Karpas-422 (cell line): ENCODE data around the gene PGM2. TPM values are rescaled to one million over a fixed set of nuclear protein-coding genes. Genes with fewer than 3 reads are reported as not detected.
"Not testable (repeated sequence)": the region's sequence is repeated elsewhere in the genome, so short reads cannot be mapped to it uniquely, and the experiment has no call there.

Experiments used
- DNase-seq: peaks from one replicate; pipeline ENCODE4 v3.0.0-alpha.2; 2015
- H2AFZ ChIP-seq: fragments of 200-600 bp; sonication (generic); 2 replicates; pipeline ENCODE4 v1.6.1; 2014; ENCODE audit warnings: antibody characterized with exemption, low read length, mixed read lengths
- H3K27ac ChIP-seq: fragments of 200-600 bp; sonication (generic); 2 replicates; pipeline ENCODE4 v1.5.1; 2014; ENCODE audit warnings: mild to moderate bottlenecking, low read length, moderate library complexity
- H3K27me3 ChIP-seq: fragments of 200-600 bp; sonication (generic); 2 replicates; pipeline ENCODE4 v1.6.1; 2014; ENCODE audit warnings: low read length, mixed read lengths
- H3K36me3 ChIP-seq: fragments of 200-600 bp; sonication (generic); 2 replicates; pipeline ENCODE4 v1.6.1; 2014; ENCODE audit warnings: low read length, mixed read lengths; ENCODE audit not compliant: insufficient read depth
- H3K4me1 ChIP-seq: fragments of 200-600 bp; sonication (generic); 2 replicates; pipeline ENCODE4 v1.6.1; 2014; ENCODE audit warnings: mild to moderate bottlenecking, low read length, mixed read lengths
- H3K4me2 ChIP-seq: fragments of 200-600 bp; sonication (generic); 2 replicates; pipeline ENCODE4 v1.6.1; 2014; ENCODE audit warnings: low read length, low read depth, mild to moderate bottlenecking; ENCODE audit not compliant: poor library complexity, severe bottlenecking
- H3K4me3 ChIP-seq: fragments of 200-600 bp; sonication (generic); 2 replicates; pipeline ENCODE4 v1.5.1; 2014; ENCODE audit warnings: mild to moderate bottlenecking, antibody characterized with exemption, low read length, mixed read lengths
- H3K79me2 ChIP-seq: fragments of 200-600 bp; sonication (generic); 2 replicates; pipeline ENCODE4 v1.6.1; 2014; ENCODE audit warnings: mild to moderate bottlenecking, low read length, mixed read lengths
- H3K9ac ChIP-seq: fragments of 200-600 bp; sonication (generic); 2 replicates; pipeline ENCODE4 v1.6.0; 2014; ENCODE audit warnings: low read length
- H3K9me2 ChIP-seq: fragments of 200-600 bp; sonication (generic), shearing (Covaris generic); replicated peaks from 2 replicates; pipeline ENCODE4 v1.6.0; 2014; ENCODE audit warnings: mild to moderate bottlenecking, low read length, moderate library complexity; ENCODE audit not compliant: insufficient read depth
- H3K9me3 ChIP-seq: fragments of 300-700, 200-600 bp; sonication (generic); 2 replicates; pipeline ENCODE4 v1.6.1; 2014; ENCODE audit warnings: low read length, mixed read lengths
- H4K20me1 ChIP-seq: fragments of 200-600 bp; sonication (generic); 2 replicates; pipeline ENCODE4 v1.6.1; 2014; ENCODE audit warnings: mild to moderate bottlenecking, antibody characterized with exemption, low read length, low read depth; ENCODE audit not compliant: insufficient read depth
- total RNA-seq: library from RNA; depleted of rRNA; stranded (reverse); fragments of >200 nt; shearing (Covaris generic); gene quantifications from 2 replicates; pipeline ENCODE4 v1.2.3, GENCODE V29; 2014; ENCODE audit warnings: low replicate concordance

The PGM2 gene
- total RNA-seq, 1 experiment from 2014 or later = 40.3 TPM

GRCh38 chr4:37803348-37803973 is 23.0 kb upstream of the PGM2 start:
- no peaks in the 10 kb centered on the region for H3K9me3 ChIP-seq
- no peaks in the 10 kb centered on the region for H3K36me3 ChIP-seq
- H3K4me1 ChIP-seq = no peaks in the 10 kb centered on the region
- H3K9ac ChIP-seq = no peak overlapping the region
- H2AFZ ChIP-seq = no peak overlapping the region
- no peaks in the 10 kb centered on the region for H3K79me2 ChIP-seq
- DNase-seq = peak; percentile 73
- H3K27me3 ChIP-seq = no peaks in the 10 kb centered on the region
- no peak overlapping the region for H3K4me2 ChIP-seq
- H3K4me3 ChIP-seq = no peak overlapping the region
- H3K27ac ChIP-seq = no peak overlapping the region
- H3K9me2 ChIP-seq = no peaks in the 10 kb centered on the region
- H4K20me1 ChIP-seq = no peaks in the 10 kb centered on the region

- H3K4me2 ChIP-seq = no peak overlapping the region
- no peak for DNase-seq
- H3K36me3 ChIP-seq = no peaks in the 10 kb centered on the region
- no peak overlapping the region for H3K27ac ChIP-seq
- H3K9me3 ChIP-seq = no peaks in the 10 kb centered on the region
- no peaks in the 10 kb centered on the region for H3K27me3 ChIP-seq
- H4K20me1 ChIP-seq = no peaks in the 10 kb centered on the region
- H3K9ac ChIP-seq = no peak overlapping the region
- H2AFZ ChIP-seq = no peak overlapping the region
- H3K79me2 ChIP-seq = no peaks in the 10 kb centered on the region
- no peak overlapping the region for H3K4me3 ChIP-seq
- no peaks in the 10 kb centered on the region for H3K4me1 ChIP-seq
- no peaks in the 10 kb centered on the region for H3K9me2 ChIP-seq
Measured at GRCh38 chr4:37805091-37805490, 21.4 kb upstream of the PGM2 start.

- Histone ChIP-seq H3K79me2 (no peaks in the 10 kb centered on the region), H4K20me1 (no peaks in the 10 kb centered on the region), H3K9me2 (no peaks in the 10 kb centered on the region), H3K4me3 (no peak overlapping the region), H3K36me3 (no peaks in the 10 kb centered on the region), H3K9me3 (no peaks in the 10 kb centered on the region), H3K4me2 (no peak overlapping the region), H3K27me3 (no peaks in the 10 kb centered on the region), H3K27ac (no peak overlapping the region), H3K9ac (no peak overlapping the region), H2AFZ (no peak overlapping the region), H3K4me1 (no peaks in the 10 kb centered on the region)
- no peak for DNase-seq
Measured at GRCh38 chr4:37812713-37813112, 13.8 kb upstream of the PGM2 start.

GRCh38 chr4:37815591-37815990 is 10.9 kb upstream of the PGM2 start:
- Histone ChIP-seq H3K9me3 (no peaks in the 10 kb centered on the region), H3K9me2 (no peaks in the 10 kb centered on the region), H3K36me3 (no peaks in the 10 kb centered on the region), H3K9ac (no peak overlapping the region), H3K4me3 (no peak overlapping the region), H3K4me2 (no peak overlapping the region), H4K20me1 (no peaks in the 10 kb centered on the region), H3K4me1 (no peaks in the 10 kb centered on the region), H3K27me3 (no peaks in the 10 kb centered on the region), H2AFZ (no peak overlapping the region), H3K79me2 (no peaks in the 10 kb centered on the region), H3K27ac (no peak overlapping the region)
- DNase-seq = no peak

- no peaks in the 10 kb centered on the region for H3K27me3 ChIP-seq
- H3K4me2 ChIP-seq = no peak overlapping the region
- no peaks in the 10 kb centered on the region for H3K4me1 ChIP-seq
- H4K20me1 ChIP-seq = no peaks in the 10 kb centered on the region
- H3K4me3 ChIP-seq = no peak overlapping the region
- no peak overlapping the region for H3K9ac ChIP-seq
- no peaks in the 10 kb centered on the region for H3K9me2 ChIP-seq
- DNase-seq = no peak
- H3K9me3 ChIP-seq = no peaks in the 10 kb centered on the region
- no peak overlapping the region for H2AFZ ChIP-seq
- no peak overlapping the region for H3K27ac ChIP-seq
- no peaks in the 10 kb centered on the region for H3K36me3 ChIP-seq
- no peaks in the 10 kb centered on the region for H3K79me2 ChIP-seq
Measured at GRCh38 chr4:37816006-37816405, 10.5 kb upstream of the PGM2 start.

GRCh38 chr4:37816719-37817118 is 9.8 kb upstream of the PGM2 start:
- Histone ChIP-seq H2AFZ (no peak overlapping the region), H3K27ac (no peak overlapping the region), H3K4me1 (no peaks in the 10 kb centered on the region), H3K9ac (no peak overlapping the region), H3K4me3 (no peak overlapping the region), H3K9me2 (no peaks in the 10 kb centered on the region), H4K20me1 (no peaks in the 10 kb centered on the region), H3K36me3 (no peaks in the 10 kb centered on the region), H3K9me3 (no peaks in the 10 kb centered on the region), H3K27me3 (no peaks in the 10 kb centered on the region), H3K79me2 (no peaks in the 10 kb centered on the region), H3K4me2 (no peak overlapping the region)
- no peak for DNase-seq

- Histone ChIP-seq H3K4me1 (no peaks in the 10 kb centered on the region), H3K27ac (no peak overlapping the region), H3K4me3 (no peak overlapping the region), H3K79me2 (no peaks in the 10 kb centered on the region), H3K9me3 (no peaks in the 10 kb centered on the region), H3K9me2 (no peaks in the 10 kb centered on the region), H3K27me3 (no peaks in the 10 kb centered on the region), H4K20me1 (no peaks in the 10 kb centered on the region), H3K9ac (no peak overlapping the region), H3K4me2 (no peak overlapping the region), H2AFZ (no peak overlapping the region), H3K36me3 (no peaks in the 10 kb centered on the region)
- no peak for DNase-seq
Measured at GRCh38 chr4:37818752-37819151, 7.7 kb upstream of the PGM2 start.

GRCh38 chr4:37820458-37820857 is 6.0 kb upstream of the PGM2 start:
- not testable (repeated sequence) for H3K4me1 ChIP-seq, H3K9ac ChIP-seq, H3K4me3 ChIP-seq, H3K79me2 ChIP-seq, H3K27me3 ChIP-seq, H3K36me3 ChIP-seq, H3K9me2 ChIP-seq, DNase-seq, H2AFZ ChIP-seq, H3K4me2 ChIP-seq, H3K9me3 ChIP-seq, H4K20me1 ChIP-seq, H3K27ac ChIP-seq
